ENCODE measurements around the gene TMEM184B.

Gene TMEM184B

DNA sequence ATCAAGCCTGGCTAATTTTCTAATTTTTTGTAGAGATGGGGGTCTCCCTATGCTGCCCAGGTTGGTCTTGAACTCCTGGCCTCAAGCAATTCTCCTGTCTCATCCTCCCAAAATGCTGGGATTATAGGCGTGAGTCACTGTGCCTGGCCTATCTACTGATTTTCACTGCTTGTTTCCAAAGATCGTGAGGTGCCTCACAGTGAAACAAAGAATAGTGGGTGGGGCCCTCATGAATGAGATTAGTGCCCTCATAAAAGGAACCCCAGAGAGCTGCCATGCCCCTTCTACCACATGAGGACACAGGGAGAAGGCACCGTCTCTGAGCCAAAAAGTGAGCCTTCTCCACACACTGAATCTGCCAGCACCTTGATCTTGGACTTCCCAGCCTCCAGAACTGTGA lies 23.5 kb downstream of the TMEM184B start:
- Histone ChIP-seq H3K4me2 (ENCODE audit: low read length) (no peak overlapping the region), H3K4me3 (ENCODE audit: low read length) (no peak overlapping the region), H3K36me3 (ENCODE audit: control insufficient read depth, low read length) (no peaks in the 10 kb centered on the region), H3K9me3 (ENCODE audit: control insufficient read depth, insufficient read depth, low read length) (no peaks in the 10 kb centered on the region), H4K20me1 (ENCODE audit: control insufficient read depth, insufficient read depth, low read depth, low read length) (no peaks in the 10 kb centered on the region), H3K27me3 (ENCODE audit: control insufficient read depth, low read length) (no peaks in the 10 kb centered on the region), H3F3A (ENCODE audit: control insufficient read depth, insufficient read depth) (no peaks in the 10 kb centered on the region), H3K9me2 (replicated peaks; ENCODE audit: control insufficient read depth, low read length) (no peaks in the 10 kb centered on the region), H3K4me1 (ENCODE audit: control insufficient read depth, low read length) (peaks cover 20% of the 10 kb centered on the region), H3K79me2 (ENCODE audit: control insufficient read depth, low read length) (no peaks in the 10 kb centered on the region), H3K27ac (ENCODE audit: low read depth, low read length) (no peak overlapping the region)
- no peak for TF ChIP-seq EZH2phosphoT487 (IDR thresholded peaks at IDR 0.05; ENCODE audit: borderline replicate concordance, low read length)
- TF ChIP-seq, protein P1, sequence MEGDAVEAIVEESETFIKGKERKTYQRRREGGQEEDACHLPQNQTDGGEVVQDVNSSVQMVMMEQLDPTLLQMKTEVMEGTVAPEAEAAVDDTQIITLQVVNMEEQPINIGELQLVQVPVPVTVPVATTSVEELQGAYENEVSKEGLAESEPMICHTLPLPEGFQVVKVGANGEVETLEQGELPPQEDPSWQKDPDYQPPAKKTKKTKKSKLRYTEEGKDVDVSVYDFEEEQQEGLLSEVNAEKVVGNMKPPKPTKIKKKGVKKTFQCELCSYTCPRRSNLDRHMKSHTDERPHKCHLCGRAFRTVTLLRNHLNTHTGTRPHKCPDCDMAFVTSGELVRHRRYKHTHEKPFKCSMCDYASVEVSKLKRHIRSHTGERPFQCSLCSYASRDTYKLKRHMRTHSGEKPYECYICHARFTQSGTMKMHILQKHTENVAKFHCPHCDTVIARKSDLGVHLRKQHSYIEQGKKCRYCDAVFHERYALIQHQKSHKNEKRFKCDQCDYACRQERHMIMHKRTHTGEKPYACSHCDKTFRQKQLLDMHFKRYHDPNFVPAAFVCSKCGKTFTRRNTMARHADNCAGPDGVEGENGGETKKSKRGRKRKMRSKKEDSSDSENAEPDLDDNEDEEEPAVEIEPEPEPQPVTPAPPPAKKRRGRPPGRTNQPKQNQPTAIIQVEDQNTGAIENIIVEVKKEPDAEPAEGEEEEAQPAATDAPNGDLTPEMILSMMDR (IDR thresholded peaks at IDR 0.05; ENCODE audit: low read depth, low read length, poor library complexity, severe bottlenecking): no peak

DNA sequence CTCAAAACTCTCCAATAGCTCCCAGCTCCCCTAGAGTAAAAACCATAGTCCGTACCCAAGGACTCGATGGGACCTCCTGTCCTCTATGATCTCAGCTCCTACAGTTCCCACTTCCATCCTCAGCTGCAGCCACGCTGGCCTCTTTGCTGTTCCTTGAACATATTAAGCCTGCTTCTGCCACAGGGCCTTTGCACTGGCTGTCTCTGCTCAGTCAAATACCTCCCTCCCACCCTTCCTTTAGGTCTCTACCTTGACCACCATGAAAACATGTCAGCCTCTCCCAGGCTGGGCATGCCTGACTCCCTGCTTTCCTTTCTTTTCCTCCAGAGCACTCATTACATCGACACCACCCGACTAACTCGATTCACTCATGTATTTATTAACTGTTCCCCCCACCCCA lies 24.5 kb downstream of the TMEM184B start:
- Histone ChIP-seq H3K79me2 (ENCODE audit: control insufficient read depth, low read length) (no peaks in the 10 kb centered on the region), H3K27me3 (ENCODE audit: control insufficient read depth, low read length) (no peaks in the 10 kb centered on the region), H3F3A (ENCODE audit: control insufficient read depth, insufficient read depth) (no peaks in the 10 kb centered on the region), H3K36me3 (ENCODE audit: control insufficient read depth, low read length) (no peaks in the 10 kb centered on the region), H3K4me2 (ENCODE audit: low read length) (no peak overlapping the region), H3K9me3 (ENCODE audit: control insufficient read depth, insufficient read depth, low read length) (no peaks in the 10 kb centered on the region), H3K27ac (ENCODE audit: low read depth, low read length) (no peak overlapping the region), H3K4me3 (ENCODE audit: low read length) (no peak overlapping the region), H4K20me1 (ENCODE audit: control insufficient read depth, insufficient read depth, low read depth, low read length) (no peaks in the 10 kb centered on the region), H3K4me1 (ENCODE audit: control insufficient read depth, low read length) (peaks cover 23% of the 10 kb centered on the region), H3K9me2 (replicated peaks; ENCODE audit: control insufficient read depth, low read length) (no peaks in the 10 kb centered on the region)
- TF ChIP-seq EZH2phosphoT487 (IDR thresholded peaks at IDR 0.05; ENCODE audit: borderline replicate concordance, low read length): no peak
- TF ChIP-seq, protein P1 (IDR thresholded peaks at IDR 0.05; ENCODE audit: low read depth, low read length, poor library complexity, severe bottlenecking): no peak

DNA sequence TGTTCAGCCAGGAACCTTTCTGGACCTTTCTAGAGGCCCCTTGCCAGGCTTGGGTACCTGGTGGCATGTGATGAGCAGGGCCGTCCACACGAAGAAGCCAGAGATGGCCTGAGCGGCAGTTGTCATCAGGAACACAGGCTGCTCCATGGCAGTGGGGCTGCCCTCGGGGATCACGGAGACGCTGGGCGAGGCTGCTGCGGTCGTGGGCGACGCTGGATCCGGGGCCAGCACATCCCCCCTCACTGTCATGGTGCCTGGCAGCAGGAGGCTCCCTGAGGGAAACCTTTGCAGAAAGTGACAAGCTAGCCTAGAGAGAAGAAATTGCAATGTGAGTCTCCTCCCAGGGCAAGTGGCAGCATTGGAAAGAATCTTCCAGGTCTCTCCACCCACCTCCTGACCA lies 25.1 kb downstream of the TMEM184B start:
- Histone ChIP-seq H4K20me1 (ENCODE audit: control insufficient read depth, insufficient read depth, low read depth, low read length) (no peaks in the 10 kb centered on the region), H3K27ac (ENCODE audit: low read depth, low read length) (no peak overlapping the region), H3K9me2 (replicated peaks; ENCODE audit: control insufficient read depth, low read length) (no peaks in the 10 kb centered on the region), H3K27me3 (ENCODE audit: control insufficient read depth, low read length) (no peaks in the 10 kb centered on the region), H3K9me3 (ENCODE audit: control insufficient read depth, insufficient read depth, low read length) (no peaks in the 10 kb centered on the region), H3K4me3 (ENCODE audit: low read length) (no peak overlapping the region), H3K4me1 (ENCODE audit: control insufficient read depth, low read length) (peaks cover 23% of the 10 kb centered on the region), H3K36me3 (ENCODE audit: control insufficient read depth, low read length) (no peaks in the 10 kb centered on the region), H3F3A (ENCODE audit: control insufficient read depth, insufficient read depth) (no peaks in the 10 kb centered on the region), H3K4me2 (ENCODE audit: low read length) (no peak overlapping the region), H3K79me2 (ENCODE audit: control insufficient read depth, low read length) (no peaks in the 10 kb centered on the region)
- TF ChIP-seq, protein P1 (IDR thresholded peaks at IDR 0.05; ENCODE audit: low read depth, low read length, poor library complexity, severe bottlenecking): no peak
- no peak for TF ChIP-seq EZH2phosphoT487 (IDR thresholded peaks at IDR 0.05; ENCODE audit: borderline replicate concordance, low read length)

DNA sequence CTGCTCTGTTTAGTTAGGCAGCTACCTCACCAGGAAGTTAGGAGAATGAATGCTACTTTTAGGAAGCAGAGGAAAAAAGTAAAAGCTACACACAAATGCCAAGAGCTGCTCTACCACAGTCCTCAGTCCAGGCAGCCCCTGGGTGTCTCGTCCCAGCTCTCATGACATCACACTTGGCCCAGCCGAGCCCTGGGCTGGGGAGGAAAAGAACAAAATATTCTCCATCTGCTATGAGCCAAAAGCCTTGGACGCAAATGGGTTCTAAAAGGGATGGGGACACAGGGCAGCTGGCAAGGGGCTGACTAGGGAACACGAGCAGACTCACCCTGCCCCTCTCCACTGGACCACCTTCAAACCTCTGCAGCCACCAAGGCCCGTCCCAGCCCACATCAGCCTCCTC lies 26.1 kb downstream of the TMEM184B start:
- H3K4me1 ChIP-seq (ENCODE audit: control insufficient read depth, low read length): peaks cover 23% of the 10 kb centered on the region
- no peaks in the 10 kb centered on the region for H3F3A ChIP-seq (ENCODE audit: control insufficient read depth, insufficient read depth)
- H3K27me3 ChIP-seq (ENCODE audit: control insufficient read depth, low read length): no peaks in the 10 kb centered on the region
- no peaks in the 10 kb centered on the region for H3K9me3 ChIP-seq (ENCODE audit: control insufficient read depth, insufficient read depth, low read length)
- no peak overlapping the region for H3K4me3 ChIP-seq (ENCODE audit: low read length)
- no peaks in the 10 kb centered on the region for H3K79me2 ChIP-seq (ENCODE audit: control insufficient read depth, low read length)
- no peaks in the 10 kb centered on the region for H3K36me3 ChIP-seq (ENCODE audit: control insufficient read depth, low read length)
- H3K27ac ChIP-seq (ENCODE audit: low read depth, low read length): no peak overlapping the region
- no peaks in the 10 kb centered on the region for H4K20me1 ChIP-seq (ENCODE audit: control insufficient read depth, insufficient read depth, low read depth, low read length)
- no peak for TF ChIP-seq EZH2phosphoT487 (IDR thresholded peaks at IDR 0.05; ENCODE audit: borderline replicate concordance, low read length)
- TF ChIP-seq, protein P1 (IDR thresholded peaks at IDR 0.05; ENCODE audit: low read depth, low read length, poor library complexity, severe bottlenecking): no peak
- peak overlapping the region; percentile 18; the same call in 1 of the 2 replicates for H3K4me2 ChIP-seq (ENCODE audit: low read length)
- H3K9me2 ChIP-seq (replicated peaks; ENCODE audit: control insufficient read depth, low read length): no peaks in the 10 kb centered on the region
